ENCODE measurements around the gene FAM20A. TPM values are rescaled to one million over a fixed set of nuclear protein-coding genes. Genes with fewer than 3 reads are reported as not detected.
"Not testable (repeated sequence)": the region's sequence is repeated elsewhere in the genome, so short reads cannot be mapped to it uniquely, and the experiment has no call there.

Gene FAM20A
- total RNA-seq, 2 donors from 2014 or later, result 24.8 to 25.3 TPM

DNA sequence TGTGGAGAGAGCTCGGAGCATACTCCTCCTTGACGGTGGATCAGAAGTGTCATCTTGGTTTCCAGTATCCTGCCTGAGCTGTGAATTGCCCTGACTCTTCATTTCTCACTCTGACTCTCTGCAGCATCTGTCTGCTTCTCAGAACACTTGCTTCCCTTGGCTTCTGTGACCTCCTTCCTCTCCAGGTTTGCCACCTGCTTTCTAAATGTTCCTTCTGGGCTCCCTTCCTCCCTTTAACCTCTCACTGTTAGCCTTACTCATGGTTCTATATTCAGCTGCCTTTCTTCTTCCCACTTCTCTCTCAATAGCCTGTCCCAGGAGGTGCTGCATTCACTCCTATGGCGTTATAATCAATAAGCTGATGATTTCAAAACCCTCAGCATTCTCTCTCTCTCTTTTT is 100.1 kb downstream of the FAM20A start:
- TF ChIP-seq, protein P1, sequence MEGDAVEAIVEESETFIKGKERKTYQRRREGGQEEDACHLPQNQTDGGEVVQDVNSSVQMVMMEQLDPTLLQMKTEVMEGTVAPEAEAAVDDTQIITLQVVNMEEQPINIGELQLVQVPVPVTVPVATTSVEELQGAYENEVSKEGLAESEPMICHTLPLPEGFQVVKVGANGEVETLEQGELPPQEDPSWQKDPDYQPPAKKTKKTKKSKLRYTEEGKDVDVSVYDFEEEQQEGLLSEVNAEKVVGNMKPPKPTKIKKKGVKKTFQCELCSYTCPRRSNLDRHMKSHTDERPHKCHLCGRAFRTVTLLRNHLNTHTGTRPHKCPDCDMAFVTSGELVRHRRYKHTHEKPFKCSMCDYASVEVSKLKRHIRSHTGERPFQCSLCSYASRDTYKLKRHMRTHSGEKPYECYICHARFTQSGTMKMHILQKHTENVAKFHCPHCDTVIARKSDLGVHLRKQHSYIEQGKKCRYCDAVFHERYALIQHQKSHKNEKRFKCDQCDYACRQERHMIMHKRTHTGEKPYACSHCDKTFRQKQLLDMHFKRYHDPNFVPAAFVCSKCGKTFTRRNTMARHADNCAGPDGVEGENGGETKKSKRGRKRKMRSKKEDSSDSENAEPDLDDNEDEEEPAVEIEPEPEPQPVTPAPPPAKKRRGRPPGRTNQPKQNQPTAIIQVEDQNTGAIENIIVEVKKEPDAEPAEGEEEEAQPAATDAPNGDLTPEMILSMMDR (IDR thresholded peaks at IDR 0.05), result no peak
- DNase-seq (ENCODE audit: low spot score) (no peak), ATAC-seq (ENCODE audit: insufficient number of reproducible peaks, low FRiP score, low read depth) (no peak)
- no peaks in the 10 kb centered on the region for H3K36me3 ChIP-seq
- no peaks in the 10 kb centered on the region for H3K9me3 ChIP-seq
- no peak overlapping the region for H3K4me3 ChIP-seq
- no peaks in the 10 kb centered on the region for H3K27me3 ChIP-seq (replicated peaks; ENCODE audit: insufficient read depth)
- H3K27ac ChIP-seq, result no peak overlapping the region
- H3K4me1 ChIP-seq (ENCODE audit: control insufficient read depth in 1 of 2, low read depth in 2 of 2), result peaks cover 0 to 9% of the 10 kb centered on the region in 2 donors

DNA sequence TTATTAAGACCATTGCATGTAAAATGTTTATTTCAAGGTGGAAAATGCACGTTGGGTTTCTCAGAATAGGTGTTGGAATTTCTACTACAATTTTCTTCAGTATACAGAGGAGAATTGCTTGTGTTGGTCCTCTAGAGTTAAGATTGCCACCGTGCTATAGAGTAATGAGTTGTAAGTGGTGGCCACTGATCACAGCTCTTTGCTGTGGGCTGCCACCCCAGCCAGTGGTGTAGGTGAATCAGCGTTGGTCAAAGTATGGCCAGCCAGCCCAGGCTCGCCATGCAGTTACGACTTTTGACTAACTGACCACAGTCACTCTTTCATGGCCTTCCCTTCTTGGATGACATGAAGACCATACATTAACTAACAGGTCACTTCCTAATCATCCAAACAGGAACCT is 101.6 kb downstream of the FAM20A start:
- no peak overlapping the region for H3K27ac ChIP-seq
- ATAC-seq (ENCODE audit: insufficient number of reproducible peaks, low FRiP score, low read depth) (no peak), DNase-seq (ENCODE audit: low spot score) (no peak)
- TF ChIP-seq, protein P1 (IDR thresholded peaks at IDR 0.05), result no peak
- no peaks in the 10 kb centered on the region for H3K27me3 ChIP-seq (replicated peaks; ENCODE audit: insufficient read depth)
- H3K4me1 ChIP-seq (ENCODE audit: control insufficient read depth in 1 of 2, low read depth in 2 of 2), result peaks cover 0 to 9% of the 10 kb centered on the region in 2 donors
- H3K4me3 ChIP-seq, result no peak overlapping the region
- H3K9me3 ChIP-seq, result no peaks in the 10 kb centered on the region
- H3K36me3 ChIP-seq, result no peaks in the 10 kb centered on the region

DNA sequence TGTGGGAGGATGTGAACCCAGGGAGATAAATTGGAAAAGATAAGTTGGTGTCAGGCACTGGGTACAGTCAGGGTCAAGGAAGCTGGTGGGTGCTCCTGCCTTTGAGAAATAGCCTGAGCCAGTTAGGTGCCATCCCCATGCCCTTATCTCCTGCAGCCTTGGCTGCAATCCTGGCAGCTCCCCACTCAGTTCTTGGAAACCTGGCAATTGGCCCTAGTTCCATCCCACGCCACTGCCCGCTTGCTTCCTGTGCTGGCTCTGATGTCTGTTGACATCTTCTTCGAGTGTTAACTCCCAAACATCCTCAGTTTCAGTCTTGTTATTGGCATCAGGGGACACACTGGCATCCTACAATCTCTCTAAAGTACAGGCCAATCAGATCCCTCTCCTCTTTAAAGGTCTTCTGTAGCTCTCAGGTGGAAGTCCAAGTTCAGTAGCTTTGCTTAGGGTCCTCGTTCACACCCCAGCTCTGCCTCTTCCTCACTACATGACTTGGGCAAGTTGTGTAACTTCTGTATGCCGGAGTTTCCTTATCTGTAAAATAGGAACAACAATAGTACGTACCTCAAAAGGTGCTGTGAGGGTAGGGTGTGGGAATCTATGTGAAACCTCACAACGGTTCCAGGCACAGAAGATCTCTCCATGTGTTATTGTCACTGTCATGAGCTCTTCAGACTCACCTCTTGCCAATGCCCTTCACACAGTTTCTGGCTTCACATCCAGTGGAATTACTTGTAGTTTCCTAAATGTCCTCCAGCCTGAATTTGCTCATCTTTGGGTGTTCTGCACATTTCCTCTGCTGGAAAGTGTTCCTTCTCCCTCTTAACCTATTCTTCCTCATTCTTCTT is 102.5 kb downstream of the FAM20A start:
- H3K4me3 ChIP-seq, result no peak overlapping the region
- H3K36me3 ChIP-seq, result no peaks in the 10 kb centered on the region
- no peaks in the 10 kb centered on the region for H3K9me3 ChIP-seq
- TF ChIP-seq, protein P1 (IDR thresholded peaks at IDR 0.05), result no peak
- H3K27me3 ChIP-seq (replicated peaks; ENCODE audit: insufficient read depth), result no peaks in the 10 kb centered on the region
- no peak overlapping the region for H3K27ac ChIP-seq
- H3K4me1 ChIP-seq (ENCODE audit: control insufficient read depth in 1 of 2, low read depth in 2 of 2), result peaks cover under 1 to 10% of the 10 kb centered on the region in 2 donors
- ATAC-seq (ENCODE audit: insufficient number of reproducible peaks, low FRiP score, low read depth), result no peak
- DNase-seq (ENCODE audit: low spot score), result no peak

DNA sequence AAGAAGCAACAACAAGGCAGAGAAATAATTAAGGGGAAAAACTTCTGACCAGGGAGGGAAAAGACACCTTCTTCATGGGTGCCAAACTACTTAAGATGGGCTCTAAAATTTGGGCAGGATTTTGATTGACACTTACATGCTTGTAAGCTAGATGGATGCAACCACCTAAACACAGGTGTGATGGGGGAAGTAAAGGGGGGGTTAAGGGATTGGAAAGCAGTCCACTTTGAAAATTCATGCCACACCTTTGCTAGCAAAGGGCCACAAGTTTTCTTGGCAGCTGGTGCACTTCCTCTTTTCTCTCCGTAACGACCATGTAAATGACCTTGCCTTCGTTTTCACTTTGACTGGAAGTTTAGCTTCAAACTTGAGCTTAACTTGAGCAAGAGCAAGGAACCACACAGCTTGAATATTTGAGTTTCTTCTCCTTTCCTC is 103.3 kb downstream of the FAM20A start:
- Histone ChIP-seq H3K4me3 (no peak overlapping the region), H3K9me3 (no peaks in the 10 kb centered on the region), H3K4me1 (ENCODE audit: control insufficient read depth in 1 of 2, low read depth in 2 of 2) (peaks cover 6 to 18% of the 10 kb centered on the region in 2 donors), H3K27ac (no peak overlapping the region), H3K27me3 (replicated peaks; ENCODE audit: insufficient read depth) (no peaks in the 10 kb centered on the region), H3K36me3 (no peaks in the 10 kb centered on the region)
- TF ChIP-seq, protein P1 (IDR thresholded peaks at IDR 0.05), result no peak
- DNase-seq (ENCODE audit: low spot score) (no peak), ATAC-seq (ENCODE audit: insufficient number of reproducible peaks, low FRiP score, low read depth) (no peak)

DNA sequence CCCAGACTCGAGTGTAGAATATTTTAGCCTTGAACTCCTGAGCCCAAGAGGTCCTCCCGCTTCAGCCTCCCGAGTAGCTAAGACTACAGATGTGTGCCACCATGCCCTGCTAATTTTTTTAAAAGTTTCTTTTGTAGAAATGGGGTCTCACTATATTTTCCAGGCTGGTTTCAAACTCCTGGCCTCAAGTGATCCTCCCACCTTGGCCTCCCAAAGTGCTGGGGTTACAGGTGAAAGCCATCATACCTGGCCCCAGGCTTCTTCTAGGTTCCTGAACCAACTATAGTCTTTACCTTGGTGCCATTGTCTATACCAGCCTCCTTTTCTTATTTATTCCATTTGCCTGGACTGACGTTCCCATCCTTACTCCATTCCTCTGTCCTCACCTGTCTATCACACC is 106.1 kb downstream of the FAM20A start:
- DNase-seq (ENCODE audit: low spot score), result no peak
- ATAC-seq (ENCODE audit: insufficient number of reproducible peaks, low FRiP score, low read depth), result no peak
- TF ChIP-seq, protein P1 (IDR thresholded peaks at IDR 0.05), result no peak

DNA sequence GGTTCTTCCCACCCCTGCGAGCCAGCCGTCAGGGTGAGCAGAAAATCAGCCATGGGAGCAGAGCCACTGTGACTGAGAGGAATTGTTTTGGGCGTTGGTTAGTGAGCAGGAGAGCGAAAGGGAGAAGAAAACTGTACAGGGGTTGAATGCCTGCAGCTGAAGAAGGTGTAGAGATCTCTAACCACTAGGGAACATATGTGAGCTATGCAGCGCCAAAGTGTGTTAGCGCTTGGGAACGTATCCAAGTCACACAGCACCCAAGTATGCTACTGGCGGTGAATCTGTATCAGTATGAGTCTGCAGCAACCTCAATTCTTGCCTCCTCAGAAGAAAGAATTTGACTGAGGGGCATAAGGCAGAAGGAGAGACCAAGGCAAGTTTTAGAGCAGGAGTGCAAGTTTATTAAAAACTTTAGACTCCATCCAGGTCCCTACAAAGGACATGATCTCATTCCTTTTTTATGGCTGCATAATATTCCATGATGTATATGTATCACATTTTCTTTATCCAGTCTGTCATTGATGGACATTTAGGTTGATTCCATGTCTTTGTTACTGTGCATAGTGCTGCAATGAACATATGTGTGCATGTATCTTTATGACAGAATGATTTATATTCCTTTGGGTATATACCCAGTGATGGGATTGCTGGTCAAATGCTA is 108.6 kb downstream of the FAM20A start:
- not testable (repeated sequence) for H3K9me3 ChIP-seq; H3K36me3 ChIP-seq; DNase-seq (ENCODE audit: low spot score); H3K27me3 ChIP-seq (replicated peaks; ENCODE audit: insufficient read depth); H3K27ac ChIP-seq; H3K4me3 ChIP-seq; ATAC-seq (ENCODE audit: insufficient number of reproducible peaks, low FRiP score, low read depth)
- H3K4me1 ChIP-seq (ENCODE audit: control insufficient read depth in 1 of 2, low read depth in 2 of 2), result peaks cover 6 to 17% of the 10 kb centered on the region in 2 donors

More for the DNA sequence above, 106.1 kb downstream of the FAM20A start:
- Histone ChIP-seq H3K4me3 (no peak overlapping the region), H3K9me3 (no peaks in the 10 kb centered on the region), H3K36me3 (no peaks in the 10 kb centered on the region), H3K27ac (no peak overlapping the region), H3K27me3 (replicated peaks; ENCODE audit: insufficient read depth) (no peaks in the 10 kb centered on the region), H3K4me1 (ENCODE audit: control insufficient read depth in 1 of 2, low read depth in 2 of 2) (peaks cover 6 to 27% of the 10 kb centered on the region in 2 donors)

Data from thoracic aorta (tissue), 2 donors.